Pons (tissue), 1 donor: ENCODE data around the gene BCAS3.
"Not testable (repeated sequence)": the region's sequence is repeated elsewhere in the genome, so short reads cannot be mapped to it uniquely, and the experiment has no call there.

Experiments used
- DNase-seq: peaks from one replicate; pipeline ENCODE4 v3.0.0-alpha.2; 2016; ENCODE audit warnings: low spot score

BCAS3 gene

DNA sequence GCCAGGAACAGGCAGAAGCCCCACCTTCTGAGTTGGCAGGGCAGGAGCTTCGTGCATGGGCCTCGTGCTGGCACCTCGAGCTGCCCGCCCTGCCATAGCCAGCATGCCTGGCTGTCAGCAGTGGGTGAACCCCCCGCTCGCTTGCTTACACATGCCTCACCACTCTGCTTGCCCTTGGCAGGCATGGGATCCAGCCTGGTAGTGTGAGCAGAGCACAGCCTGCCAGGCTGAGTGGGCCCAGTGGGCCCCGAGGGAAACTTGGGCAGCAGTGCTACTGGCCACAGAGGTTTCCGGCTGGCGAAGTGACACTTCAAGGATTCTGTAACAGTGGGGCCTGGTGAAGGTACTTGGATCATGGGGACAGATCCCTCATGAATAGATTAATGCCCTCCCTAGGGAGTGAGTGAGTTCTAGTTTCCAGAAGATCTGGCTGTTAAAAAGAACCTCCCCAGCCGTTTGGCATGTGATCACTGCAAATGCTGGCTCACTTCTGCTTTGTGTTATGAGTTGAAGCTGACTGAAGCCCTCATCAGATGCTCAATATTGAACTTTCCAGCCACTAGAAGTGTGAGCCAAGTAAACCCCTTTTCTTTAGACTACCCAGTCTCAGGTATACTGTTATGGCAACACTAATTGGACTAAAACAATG, 114.7 kb downstream of the BCAS3 start:
- no peak for DNase-seq

DNA sequence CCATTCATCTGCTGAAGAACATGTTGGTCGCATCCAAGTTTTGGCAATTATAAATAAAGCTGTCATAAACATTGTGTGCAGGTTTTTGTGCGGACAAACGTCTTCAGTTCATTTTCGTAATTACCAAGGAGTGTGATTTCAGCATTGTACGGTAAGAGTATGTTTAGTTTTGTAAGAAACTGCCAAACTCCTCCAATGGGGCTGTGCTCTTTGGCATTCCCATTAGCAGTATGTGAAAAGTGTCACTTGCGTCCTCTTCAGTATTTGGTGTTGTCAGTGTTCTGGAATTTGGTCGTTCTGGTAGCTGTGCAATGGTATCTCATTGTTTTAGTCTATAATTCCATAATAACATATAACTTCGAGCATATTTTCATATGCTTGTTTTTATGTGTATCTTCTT, 120.9 kb downstream of the BCAS3 start:
- no peak for DNase-seq

DNA sequence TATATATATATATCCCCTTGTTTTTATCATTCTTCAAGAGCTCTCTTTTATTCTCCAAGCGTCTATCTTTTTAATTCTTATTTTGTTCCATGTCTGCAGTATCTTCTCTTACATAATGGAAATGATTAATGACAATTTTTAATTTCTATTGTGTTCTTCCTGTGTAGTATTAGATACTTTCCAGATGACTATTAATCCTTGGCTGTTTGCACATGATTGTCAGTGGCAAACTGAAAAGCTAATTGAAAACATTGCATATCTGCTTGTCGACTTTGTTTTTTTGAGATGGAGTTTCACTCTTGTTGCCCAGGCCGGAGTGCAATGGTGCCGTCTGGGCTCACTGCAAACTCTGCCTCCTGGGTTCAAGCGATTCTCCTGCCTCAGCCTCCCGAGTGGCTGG, 124.7 kb downstream of the BCAS3 start:
- no peak for DNase-seq

DNA sequence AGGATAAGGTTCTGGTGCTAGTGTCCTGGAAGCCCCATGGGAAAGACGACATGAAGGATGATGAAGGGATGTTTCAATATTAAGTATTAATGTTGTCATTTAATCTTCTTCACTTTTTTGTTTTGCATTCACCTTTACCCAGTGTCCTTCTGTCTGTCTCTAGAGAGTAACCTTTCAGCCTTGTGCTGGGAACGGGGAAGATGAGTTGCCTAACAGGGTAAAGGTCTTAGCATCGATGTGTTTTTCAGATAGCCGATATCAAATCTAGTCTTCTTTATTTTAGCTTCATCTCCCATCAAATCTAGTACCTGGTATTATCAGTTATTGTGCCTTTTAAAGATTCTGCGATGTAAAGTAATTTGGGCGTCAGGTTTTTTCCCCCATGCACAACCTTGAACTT, 125.4 kb downstream of the BCAS3 start:
- no peak for DNase-seq

DNA sequence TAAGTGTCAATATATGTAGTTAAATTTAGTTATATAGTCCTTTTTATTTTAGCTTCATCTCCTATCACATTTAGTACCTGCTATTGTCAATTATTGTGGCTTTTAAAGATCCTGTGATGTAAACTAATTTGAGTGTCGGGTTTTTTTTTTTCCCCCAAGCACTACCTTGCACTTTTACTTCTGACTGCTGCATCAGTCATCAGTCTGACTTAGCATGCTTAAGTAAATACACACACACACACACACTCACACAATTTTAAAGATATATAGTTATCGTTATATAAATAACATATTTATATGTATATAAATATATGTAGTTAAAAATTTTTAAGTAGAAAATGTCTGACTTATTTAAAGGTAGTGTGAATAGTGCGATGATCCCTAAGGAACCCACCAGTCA, 127.2 kb downstream of the BCAS3 start:
- DNase-seq = no peak

DNA sequence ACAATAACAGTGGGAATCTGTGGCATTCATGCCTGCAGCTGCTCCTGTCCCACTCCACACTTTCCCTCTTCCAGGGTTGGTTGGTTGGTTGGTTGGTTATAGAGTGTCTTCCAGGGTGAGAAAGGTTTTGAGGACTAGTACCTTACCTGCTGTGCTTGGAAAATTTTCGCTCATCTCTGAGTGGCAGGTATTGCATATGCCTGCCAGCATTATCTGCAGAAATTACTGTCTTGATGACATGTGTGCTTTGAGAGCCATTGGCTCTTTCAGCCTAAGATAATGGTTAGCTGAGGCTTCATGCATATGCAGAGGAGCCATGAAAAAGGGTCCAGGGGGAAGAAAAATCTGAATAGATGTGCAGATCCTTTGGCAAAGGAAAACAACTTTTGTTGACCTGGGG, 131.8 kb downstream of the BCAS3 start:
- no peak for DNase-seq

DNA sequence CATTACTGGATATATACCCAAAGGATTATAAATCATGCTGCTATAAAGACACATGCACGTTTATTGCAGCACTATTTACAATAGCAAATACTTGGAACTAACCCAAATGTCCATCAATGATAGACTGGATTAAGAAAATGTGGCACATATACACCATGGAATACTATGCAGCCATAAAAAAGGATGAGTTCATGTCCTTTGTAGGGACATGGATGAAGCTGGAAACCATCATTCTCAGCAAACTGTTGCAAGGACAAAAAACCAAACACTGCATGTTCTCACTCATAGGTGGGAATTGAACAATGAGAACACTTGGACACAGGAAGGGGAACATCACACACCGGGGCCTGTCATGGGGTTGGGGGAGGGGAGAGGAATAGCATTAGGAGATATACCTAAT, 137.3 kb downstream of the BCAS3 start:
- DNase-seq = not testable (repeated sequence)

DNA sequence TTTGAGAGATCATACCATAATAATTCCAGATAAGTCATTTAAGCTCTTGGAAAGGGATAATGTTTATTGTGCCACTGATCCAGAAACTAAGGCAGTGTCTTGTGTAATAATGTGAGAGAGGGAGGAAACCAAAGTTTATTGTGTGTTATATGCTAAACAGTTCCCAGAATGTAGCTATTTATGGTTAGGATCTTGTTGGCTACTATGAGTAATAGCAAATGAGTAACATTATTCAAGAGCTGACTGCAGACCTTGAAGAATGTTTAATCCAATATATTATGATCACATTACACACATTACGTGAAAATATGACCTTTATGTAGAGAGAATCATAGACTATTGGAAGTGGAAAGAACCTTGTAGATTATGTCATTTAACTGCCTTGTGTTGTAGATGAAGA, 139.5 kb downstream of the BCAS3 start:
- no peak for DNase-seq

DNA sequence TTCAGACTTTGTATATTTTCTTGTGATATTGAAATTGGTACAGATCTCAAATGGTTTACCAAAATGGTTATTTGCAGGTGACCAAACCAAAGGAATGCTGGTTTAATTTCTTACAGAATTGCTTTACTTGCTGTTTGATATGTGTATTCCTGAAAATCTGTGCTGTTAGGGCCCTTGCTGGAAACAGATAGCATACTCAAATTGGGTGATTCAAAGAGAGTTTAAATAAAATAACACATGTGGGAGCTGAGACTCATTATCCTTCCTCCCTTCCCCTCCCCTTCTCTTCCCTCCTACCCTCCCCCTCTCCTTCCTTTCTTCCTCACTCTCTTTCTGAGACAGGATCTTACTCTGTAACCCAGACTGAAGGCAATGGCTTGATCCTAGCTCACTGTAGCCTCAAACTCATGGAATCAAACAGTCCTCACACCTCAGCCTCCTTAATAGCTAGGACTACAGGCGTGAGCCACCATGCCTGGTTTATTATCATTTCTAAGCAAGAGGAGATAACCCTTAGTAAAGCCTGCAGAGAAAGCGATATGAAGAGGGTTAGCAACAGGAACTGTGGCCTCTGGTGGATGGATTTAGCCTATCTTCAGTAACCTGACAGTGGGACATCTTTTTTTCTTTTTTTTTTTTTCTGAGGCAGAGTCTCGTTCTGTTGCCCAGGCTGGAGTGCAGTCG, 141.9 kb downstream of the BCAS3 start:
- no peak for DNase-seq

DNA sequence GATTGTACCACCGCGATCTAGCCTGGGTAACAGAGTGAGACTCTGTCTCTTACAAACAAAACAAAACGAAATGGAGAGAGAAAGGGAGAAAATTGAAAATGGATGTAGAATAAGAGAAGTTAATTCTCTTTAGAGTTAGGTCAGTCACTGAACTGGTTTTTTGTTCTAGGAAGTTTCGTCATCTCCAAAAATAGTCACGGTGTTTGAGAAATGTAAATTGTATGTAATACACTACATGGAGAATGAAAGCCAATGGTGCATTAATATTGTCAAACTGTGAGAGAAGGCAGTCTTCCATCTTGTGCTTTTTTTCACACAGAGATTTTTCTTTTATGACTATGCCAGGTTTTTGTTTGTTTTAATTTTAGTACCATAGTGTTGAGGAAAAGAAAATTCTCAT, 145.9 kb downstream of the BCAS3 start:
- DNase-seq = no peak

DNA sequence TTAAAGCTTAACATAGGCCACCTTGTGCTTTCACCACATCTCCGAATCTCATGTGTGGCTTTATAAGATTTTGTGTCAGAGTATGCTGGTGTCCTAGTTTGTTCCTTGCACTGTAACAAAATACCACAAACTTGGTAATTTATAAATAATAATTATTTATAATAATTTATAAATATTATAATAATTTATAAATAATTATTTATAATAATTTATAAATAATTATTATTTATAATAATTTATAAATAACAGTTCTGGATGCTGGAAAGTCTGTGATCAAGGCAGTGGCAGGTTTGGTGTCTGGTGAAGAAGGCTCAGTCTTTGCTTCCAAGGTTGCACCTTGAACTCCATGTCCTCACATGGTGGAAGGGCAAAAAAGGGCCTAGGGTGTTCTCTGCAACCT, 147.7 kb downstream of the BCAS3 start:
- DNase-seq = no peak

DNA sequence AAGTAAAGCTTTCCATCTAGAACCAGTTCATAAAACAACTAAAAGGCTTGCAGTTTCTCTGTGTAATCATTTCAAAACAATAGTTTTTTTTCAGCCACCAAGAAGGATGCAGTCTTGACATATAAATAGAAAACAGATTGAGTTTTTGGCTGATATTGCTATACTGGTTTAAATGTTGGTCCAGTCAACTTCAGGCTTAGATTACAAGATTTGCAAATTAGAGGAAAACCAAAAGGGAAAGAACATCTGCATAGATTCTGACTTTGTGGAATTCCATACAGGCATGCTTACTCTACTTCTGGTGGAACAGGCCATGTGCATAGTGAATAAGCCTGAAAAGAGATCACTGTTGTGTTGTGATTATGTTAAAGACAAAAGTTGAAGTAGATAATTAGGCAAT, 150.3 kb downstream of the BCAS3 start:
- no peak for DNase-seq

DNA sequence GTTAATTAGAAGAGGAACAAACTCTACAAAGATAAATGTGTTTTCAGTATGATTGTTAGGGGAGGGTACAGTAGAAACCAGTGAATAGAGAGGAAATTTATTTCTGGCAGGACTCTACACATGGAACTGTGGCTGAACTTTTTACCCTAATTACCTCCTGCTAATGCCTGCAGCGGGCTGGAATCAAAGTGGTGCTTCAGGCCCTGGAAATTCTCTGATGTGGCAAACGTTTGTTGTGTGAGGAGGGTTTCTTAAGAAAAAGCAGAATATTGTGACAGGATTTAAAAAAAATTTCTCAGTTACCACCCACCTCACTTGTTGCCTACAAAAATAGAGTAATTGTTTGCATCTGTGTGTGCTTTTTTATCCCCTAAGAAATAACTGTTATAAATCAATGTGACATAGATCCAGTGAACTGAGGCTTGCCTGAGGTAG, 154.5 kb downstream of the BCAS3 start:
- DNase-seq = no peak

DNA sequence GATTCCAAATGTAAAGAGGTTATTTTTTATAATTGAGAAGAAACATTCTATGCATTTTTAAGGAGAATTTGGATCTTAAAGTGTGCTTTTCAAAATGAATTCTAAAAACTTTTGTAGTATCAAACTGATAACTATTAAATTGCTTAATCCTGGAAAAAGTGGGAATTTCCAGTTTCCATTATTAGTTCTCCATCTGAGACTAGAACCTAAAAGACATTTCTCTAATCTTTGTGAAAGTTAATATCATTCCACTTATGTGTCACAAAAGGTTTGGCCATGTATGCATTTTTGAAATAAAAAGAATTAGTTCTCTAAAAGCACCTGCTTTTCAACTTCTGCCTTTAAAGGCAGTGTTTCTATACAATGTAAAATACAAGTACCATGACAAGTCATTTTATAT, 155.0 kb downstream of the BCAS3 start:
- DNase-seq = no peak

DNA sequence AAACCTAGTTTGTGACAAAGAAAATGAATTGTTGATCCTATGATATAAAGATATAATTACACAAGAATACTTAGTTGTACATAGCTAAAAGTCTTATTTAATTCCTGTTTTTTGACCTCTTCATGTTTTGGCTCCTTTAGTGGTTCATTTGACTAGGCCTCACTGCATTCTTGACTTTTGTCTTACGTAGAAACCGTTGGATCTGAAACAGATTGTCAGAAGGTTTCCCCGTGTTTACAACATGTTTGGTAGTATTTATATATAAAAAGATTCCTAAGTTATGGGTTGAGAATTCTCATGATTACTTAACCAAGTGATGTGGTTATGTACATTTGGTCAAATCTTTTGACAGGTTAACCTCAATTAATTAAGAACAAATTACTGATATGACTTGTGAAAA, 162.8 kb downstream of the BCAS3 start:
- no peak for DNase-seq

DNA sequence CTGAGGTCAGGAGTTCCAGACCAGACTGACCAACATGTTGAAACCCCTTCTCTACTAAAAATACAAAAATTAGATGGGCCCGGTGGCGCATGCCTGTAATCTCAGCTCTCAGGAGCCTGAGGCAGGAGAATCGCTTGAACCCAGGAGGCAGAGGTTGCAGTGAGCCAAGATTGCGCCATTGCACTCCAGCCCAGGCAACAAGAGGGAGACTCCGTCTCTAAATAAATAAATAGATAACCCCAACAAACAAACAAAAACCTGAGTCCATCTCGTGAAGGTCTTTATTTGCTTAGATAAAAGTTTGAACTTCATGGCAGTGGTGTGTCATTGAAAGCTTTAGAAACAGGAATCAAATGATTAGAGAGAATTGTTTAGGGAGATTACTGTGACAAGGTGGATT, 167.4 kb downstream of the BCAS3 start:
- DNase-seq = no peak

DNA sequence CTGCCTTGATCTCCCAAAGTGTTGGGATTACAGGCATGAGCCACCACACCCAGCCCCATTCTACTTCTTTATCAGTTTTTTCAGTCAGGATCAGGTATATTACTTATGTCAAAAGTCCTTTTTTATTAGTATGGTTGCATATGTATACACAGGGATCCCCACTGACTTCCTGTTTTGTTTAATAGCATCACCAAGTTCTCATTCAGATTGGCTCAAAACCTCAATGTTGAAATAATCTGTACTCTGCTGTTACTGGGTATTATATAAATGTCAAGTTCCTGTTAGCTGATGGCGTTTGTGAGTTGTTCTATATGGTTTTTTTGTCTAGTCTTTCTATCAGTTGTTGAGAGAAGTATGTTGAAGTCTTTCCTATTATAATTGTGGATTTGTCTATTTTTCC, 168.5 kb downstream of the BCAS3 start:
- no peak for DNase-seq

DNA sequence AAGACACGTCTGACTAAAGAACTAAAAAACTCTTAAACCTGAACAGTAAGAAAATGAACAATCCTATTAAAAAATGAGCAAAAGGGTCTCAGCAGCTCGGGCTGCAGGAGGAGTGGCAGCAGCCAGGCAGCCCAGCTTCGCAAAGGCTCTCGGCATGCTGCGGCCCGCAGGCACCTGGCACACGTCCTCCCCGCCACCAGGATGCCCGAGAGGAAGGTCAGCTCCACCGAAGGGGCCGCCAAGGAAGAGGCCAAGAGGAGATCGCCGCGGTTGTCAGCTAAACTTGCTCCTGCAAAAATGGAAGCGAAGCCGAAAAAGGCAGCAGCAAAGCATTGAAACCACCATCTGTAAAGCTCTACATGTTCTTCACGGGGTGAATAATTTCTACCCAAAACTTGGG, 173.5 kb downstream of the BCAS3 start:
- DNase-seq = no peak

DNA sequence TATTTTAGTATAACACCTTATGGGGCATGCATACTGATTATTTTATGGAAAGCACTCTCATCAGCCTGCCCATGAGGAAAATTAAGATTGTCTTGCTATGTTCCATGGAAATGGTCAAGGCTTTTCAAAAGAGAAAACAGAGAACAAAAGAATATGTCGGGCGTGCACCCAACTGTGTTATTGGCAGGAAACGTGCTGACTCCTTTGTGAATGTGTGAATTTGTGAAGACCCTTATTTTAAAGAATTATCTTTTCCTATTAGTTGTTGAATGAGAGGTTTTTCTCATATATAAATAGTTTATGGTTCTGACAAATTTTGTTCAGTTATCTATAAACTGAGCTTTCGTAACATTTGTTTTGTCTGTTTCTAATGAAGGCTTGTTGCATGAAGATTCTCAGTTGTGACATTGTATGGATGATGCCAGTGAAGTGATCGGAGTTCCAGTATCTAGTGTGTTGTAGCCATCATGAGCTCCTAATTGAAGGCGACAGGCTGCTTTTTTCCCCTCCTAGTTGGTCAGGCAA, 180.0 kb downstream of the BCAS3 start:
- DNase-seq = peak; percentile 49

DNA sequence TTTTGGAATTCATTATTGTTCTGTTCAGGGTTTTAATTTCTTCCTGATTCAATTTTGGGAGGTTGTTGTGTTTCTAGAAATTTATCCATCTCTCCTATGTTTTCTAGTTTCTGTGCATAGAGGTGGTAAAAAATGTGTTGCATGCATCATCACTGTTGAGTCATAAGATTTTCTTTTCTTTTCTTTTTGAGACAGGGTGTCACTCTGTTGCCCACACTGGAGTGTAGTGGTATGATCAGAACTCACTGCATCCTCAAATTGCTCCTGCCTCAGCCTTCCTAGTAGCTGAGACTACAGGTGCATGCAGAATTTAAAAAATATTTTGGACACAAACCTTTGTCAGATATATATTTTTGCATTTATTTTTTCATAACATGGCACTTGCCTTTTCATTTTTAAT, 184.8 kb downstream of the BCAS3 start:
- DNase-seq = no peak

DNA sequence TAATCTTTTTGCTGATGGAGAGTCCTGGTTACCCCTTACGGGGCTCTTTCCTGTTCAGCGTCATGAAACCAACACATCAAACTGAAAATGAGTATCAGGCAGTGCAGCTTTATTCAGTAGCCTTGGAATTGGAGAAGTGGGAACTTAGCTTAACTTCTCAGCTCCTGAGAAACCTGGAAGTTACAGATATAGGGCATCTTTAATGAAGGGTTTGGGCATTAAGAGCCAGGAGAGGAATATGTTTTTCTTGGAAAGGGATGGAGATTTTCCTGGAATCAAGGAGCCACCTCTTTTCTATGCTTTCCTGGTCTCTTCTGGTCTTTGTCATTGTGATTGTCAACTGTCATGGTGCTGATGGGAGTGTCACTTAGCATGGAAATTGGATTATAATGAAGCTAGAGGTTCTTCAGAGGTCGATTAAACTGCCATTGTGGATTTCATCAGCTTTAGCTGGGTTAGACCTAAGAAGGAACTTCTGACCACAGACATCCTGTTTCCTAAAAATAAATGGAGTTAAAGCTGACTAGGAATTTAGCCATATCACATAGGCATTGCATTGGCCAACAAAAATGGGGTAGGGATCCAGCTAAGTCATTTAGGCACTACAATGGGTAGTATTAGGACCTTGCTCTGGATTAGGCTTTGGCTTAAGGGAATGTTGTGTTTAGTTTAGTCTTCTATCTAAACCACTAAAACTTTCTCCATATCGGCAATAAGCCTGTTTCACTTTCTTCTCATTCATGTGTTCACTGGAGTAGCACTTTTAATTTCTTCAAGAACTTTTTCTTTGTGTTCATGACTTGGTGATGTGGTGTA, 186.4 kb downstream of the BCAS3 start:
- peak; percentile 29 for DNase-seq

DNA sequence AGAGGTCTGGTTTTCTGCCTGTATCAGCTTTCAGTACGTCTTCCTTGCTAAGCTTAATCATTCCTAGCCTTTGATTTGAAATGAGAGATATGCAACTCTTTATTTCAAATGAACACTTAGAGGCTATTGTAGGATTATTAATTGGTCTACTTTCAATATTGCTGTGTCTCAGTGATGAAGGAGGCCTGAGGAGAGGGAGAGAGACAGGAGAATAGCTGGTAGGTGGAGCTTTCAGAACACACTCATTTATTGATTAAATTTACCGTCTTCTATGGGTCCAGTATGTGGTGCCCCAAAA, 187.0 kb downstream of the BCAS3 start:
- no peak for DNase-seq

DNA sequence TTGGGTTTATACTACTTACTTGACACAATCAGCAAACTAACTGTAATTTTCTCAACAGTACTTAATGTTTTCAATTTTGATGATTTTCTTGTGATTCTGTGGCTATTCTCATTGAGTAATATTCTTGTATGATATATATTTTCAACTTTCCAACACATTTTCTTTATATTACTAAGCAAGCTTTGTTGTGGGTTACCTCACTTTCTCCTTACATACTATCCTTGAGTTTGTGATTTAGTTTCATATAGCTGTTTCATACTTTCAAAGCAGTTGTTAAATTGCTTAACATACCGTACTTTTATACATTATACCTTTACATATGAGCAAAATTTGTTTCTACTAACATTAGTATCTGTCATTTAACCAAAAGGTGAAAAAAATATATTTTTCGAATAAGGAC, 197.1 kb downstream of the BCAS3 start:
- no peak for DNase-seq
